SK-N-SH treated with all-trans-retinoic acid at 6 μM for 48 hours (cell line): Measurements from ENCODE around the gene NGDN.

Source experiments
- ARNTL ChIP-seq: fragments of 450-650 bp; formaldehyde crosslinking; IDR thresholded peaks from 2 replicates; pipeline ENCODE4 v1.5.0; 2020; ENCODE audit warnings: low read depth, mild to moderate bottlenecking, moderate library complexity, borderline replicate concordance
- BACH2 ChIP-seq: fragments of 250-450 bp; sonication (Bioruptor Pico); IDR thresholded peaks from 2 replicates; pipeline ENCODE4 v1.9.0; 2021; ENCODE audit warnings: mild to moderate bottlenecking, borderline replicate concordance
- CSDC2 ChIP-seq: fragments of 250-450 bp; sonication (Bioruptor Pico); IDR thresholded peaks from 2 replicates; pipeline ENCODE4 v1.5.0; 2020; ENCODE audit warnings: mild to moderate bottlenecking, moderate library complexity
- CSRNP3 ChIP-seq: fragments of 250-450 bp; sonication (Bioruptor Pico); IDR thresholded peaks from 2 replicates; pipeline ENCODE4 v1.5.1; 2021; ENCODE audit warnings: mild to moderate bottlenecking, moderate library complexity
- GLIS3 ChIP-seq: fragments of 250-450 bp; sonication (Bioruptor Pico); IDR thresholded peaks from 2 replicates; pipeline ENCODE4 v1.5.0; 2020; ENCODE audit warnings: mild to moderate bottlenecking, moderate library complexity
- OSR1 ChIP-seq: fragments of 250-450 bp; sonication (Bioruptor Pico); IDR thresholded peaks from 2 replicates; pipeline ENCODE4 v1.8.0; 2022; ENCODE audit warnings: moderate library complexity, mild to moderate bottlenecking, inconsistent platforms
- PATZ1 ChIP-seq: fragments of 250-450 bp; sonication (Bioruptor Pico); IDR thresholded peaks from 2 replicates; pipeline ENCODE4 v1.8.0; 2020; ENCODE audit warnings: mild to moderate bottlenecking, moderate library complexity, borderline replicate concordance
- PPARA ChIP-seq: fragments of 250-450 bp; sonication (Bioruptor Pico); IDR thresholded peaks from 2 replicates; pipeline ENCODE4 v1.5.0; 2020; ENCODE audit warnings: mild to moderate bottlenecking, borderline replicate concordance
- RARB ChIP-seq: fragments of 250-450 bp; sonication (Bioruptor Pico); IDR thresholded peaks from 2 replicates; pipeline ENCODE4 v1.8.0; 2021; ENCODE audit warnings: mild to moderate bottlenecking, moderate library complexity
- TCF4 ChIP-seq: fragments of 250-450 bp; sonication (Bioruptor Pico); IDR thresholded peaks from 2 replicates; pipeline ENCODE4 v1.8.0; 2021; ENCODE audit warnings: mild to moderate bottlenecking, moderate library complexity, borderline replicate concordance
- ZC3H10 ChIP-seq: fragments of 250-450 bp; sonication (Bioruptor Pico); IDR thresholded peaks from 2 replicates; pipeline ENCODE4 v1.5.1; 2021; ENCODE audit warnings: mild to moderate bottlenecking, moderate library complexity
- ZFP30 ChIP-seq: fragments of 450-650 bp; formaldehyde crosslinking; IDR thresholded peaks from 2 replicates; pipeline ENCODE4 v1.5.0; 2022; ENCODE audit warnings: mild to moderate bottlenecking, moderate library complexity
- ZNF70 ChIP-seq: fragments of 450-650 bp; formaldehyde crosslinking; IDR thresholded peaks from 2 replicates; pipeline ENCODE4 v1.5.0; 2020; ENCODE audit warnings: mild to moderate bottlenecking, moderate library complexity

- TF ChIP-seq PATZ1 (CRISPR knock-in tag) = no peak
- TF ChIP-seq RARB (CRISPR knock-in tag) = no peak
- no peak for TF ChIP-seq ZFP30 (CRISPR knock-in tag)
- no peak for TF ChIP-seq ZNF70 (CRISPR knock-in tag)
- no peak for TF ChIP-seq TCF4
- TF ChIP-seq CSRNP3 (CRISPR knock-in tag) = no peak
- no peak for TF ChIP-seq CSDC2 (CRISPR knock-in tag)
- TF ChIP-seq GLIS3 (CRISPR knock-in tag) = no peak
- TF ChIP-seq PPARA = no peak
- TF ChIP-seq ZC3H10 (CRISPR knock-in tag) = no peak
- no peak for TF ChIP-seq OSR1 (CRISPR knock-in tag)
- TF ChIP-seq ARNTL (CRISPR knock-in tag) = no peak
- no peak for TF ChIP-seq BACH2 (CRISPR knock-in tag)
These were observed 34.8 kb upstream of the NGDN start for GRCh38 chr14:23434488-23435222.
